GM18520 (cell line): ENCODE results near the gene AGO3.
A peak's percentile ranks its signal among the peaks of the same experiment; 100 is the strongest.
"Not testable (repeated sequence)": the region's sequence is repeated elsewhere in the genome, so short reads cannot be mapped to it uniquely, and the experiment has no call there.

Experiments
- ATAC-seq: cut with Tn5 transposase; IDR thresholded peaks from one replicate; pipeline ENCODE4 v1.9.1; 2021; ENCODE audit not compliant: unreplicated experiment

The AGO3 gene

GRCh38 chr1:35930593-35931445 is at the start of gene AGO3:
AGO3 (plus strand) TSS chr1:35931105; CDS start chr1:35931427, 322 bp downstream.
- peak; percentile 75 for ATAC-seq

DNA sequence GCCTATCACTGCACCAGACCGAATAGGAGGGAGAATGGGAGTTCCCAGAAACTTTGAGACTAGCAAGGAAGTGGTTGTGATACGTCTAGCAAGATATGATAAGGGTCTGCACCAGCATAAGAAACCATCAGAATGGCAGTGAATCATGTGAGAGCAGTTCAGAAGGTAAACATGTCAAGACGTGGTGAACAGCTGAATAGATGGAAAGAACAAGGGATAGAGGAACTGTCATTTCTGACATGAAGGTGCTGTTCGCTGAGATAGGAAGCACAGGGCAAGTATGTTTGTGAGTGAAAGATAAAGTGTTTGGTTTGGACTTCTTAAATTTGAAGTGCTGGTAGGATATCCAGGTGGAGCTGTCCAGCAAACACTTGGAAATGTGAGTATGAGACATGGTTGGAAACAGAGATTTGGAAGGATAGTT is 49.0 kb upstream of the AGO3 start:
- ATAC-seq, result no peak

GRCh38 chr1:35882586-35882944 is 48.3 kb upstream of the AGO3 start:
- ATAC-seq, result no peak

GRCh38 chr1:35882945-35883634 is 47.8 kb upstream of the AGO3 start, which contains the start of gene AGO1:
AGO1 (plus strand) TSS chr1:35883209; CDS start chr1:35883422, 213 bp downstream.
- ATAC-seq, result peak; percentile 86

GRCh38 chr1:35883635-35884101 is 47.2 kb upstream of the AGO3 start:
- no peak for ATAC-seq

DNA sequence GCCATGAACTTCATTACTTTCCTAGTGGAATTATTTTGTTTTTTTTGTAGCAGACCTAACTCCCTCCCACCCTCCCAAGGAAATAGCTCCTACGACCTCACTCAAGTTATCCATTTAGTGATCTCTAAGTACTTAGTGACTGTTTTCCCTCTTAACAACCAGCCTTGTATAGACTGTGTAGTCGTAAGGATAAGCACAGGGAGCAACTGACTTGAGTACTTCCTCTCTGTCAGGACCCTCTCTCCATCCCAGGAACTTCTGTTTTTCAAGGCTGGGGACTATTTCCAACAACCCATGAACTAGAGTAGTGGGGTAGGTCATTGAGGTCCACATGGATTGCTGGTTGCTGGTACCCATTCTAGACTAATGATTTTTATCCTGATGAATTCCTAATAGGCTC is 46.0 kb upstream of the AGO3 start:
- no peak for ATAC-seq

DNA sequence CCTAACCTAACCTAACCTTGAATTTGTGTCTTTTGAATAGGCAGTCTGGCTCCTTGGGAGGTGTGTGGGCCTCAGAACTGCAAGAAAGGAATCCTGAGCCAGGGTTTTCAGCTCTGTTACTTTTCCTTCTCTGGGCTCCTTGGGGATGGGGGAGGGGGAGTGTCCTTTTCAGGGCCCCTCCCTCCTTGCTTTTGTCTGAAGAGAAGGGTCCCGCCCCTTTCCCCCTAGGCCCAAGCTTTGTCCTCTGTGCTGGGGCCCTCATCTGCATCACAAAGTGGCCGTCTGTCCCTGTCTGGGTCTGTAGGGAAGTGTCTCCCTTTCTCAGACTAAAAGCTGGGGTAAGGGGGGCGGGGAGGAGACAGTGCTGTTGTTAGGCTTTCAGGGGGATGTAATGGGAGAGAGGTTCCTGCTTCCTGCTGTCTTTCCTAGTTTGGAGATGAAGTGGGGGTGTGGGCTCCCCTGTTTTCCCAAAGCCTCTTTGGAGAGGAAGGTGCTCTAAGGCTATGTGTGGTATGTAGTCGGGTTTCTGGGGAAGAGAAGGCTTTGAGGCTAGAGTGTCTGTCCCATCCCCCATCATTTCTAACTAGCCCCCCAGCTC is 44.8 kb upstream of the AGO3 start:
- no peak for ATAC-seq

DNA sequence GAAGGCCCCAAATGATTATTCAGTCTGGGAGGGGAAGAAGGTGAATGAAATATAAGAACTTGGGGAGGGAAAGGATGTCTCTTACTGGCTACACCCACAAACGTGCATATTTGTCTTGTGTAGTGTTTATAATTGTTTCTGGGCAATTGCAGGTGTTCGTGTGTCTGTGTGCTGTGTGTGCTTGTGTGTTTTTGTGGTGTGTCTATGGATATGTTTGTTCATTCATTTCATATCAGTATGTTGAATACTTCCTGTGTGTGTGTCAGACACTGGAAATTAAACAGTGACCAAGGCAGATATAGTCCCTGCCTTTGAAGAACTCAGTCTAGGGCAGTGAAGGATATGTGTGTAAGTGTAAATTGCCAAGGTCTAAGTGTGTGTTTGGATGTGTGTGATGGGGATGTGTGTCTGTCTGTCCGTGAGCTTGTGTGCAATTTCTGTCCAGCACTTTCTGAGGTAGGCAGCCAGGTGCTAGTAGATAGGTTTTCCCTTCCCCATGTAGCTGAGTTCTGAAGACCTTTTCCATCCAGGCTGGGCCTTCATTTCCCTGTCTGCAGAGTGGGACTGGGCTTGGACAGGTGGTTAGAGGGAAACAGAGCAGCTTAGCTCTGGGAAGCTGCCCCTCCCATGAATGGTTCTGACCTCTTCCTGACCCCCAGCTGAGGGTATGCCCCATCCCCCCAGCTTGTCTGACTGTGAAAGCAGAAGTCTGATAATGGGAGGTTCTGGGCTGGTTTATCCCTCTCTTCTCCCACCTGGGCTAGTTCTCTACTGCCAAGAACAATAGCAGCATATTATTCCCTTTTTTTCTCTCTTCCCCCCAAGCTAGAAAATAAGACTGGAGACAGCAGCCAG is 44.1 kb upstream of the AGO3 start:
- no peak for ATAC-seq

- ATAC-seq, result no peak
Observed at GRCh38 chr1:35887508-35887907, 43.4 kb upstream of the AGO3 start.

DNA sequence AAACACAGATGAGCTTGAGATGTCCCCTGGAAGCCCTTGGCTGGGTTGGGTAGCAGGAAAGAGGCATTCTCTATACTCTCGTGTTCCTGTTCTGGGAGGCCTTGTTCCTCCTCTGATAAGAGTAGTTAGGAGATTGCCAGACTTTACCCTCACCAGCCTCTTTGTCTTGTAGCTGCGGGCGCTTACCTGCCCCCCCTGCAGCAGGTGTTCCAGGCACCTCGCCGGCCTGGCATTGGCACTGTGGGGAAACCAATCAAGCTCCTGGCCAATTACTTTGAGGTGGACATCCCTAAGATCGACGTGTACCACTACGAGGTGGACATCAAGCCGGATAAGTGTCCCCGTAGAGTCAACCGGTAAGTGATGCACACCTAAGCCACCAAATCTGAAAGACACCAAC is 42.6 kb upstream of the AGO3 start:
- ATAC-seq, result no peak

GRCh38 chr1:35888981-35889380 is 41.9 kb upstream of the AGO3 start:
- ATAC-seq, result not testable (repeated sequence)

GRCh38 chr1:35893051-35893879 is 37.6 kb upstream of the AGO3 start:
- ATAC-seq, result no peak

DNA sequence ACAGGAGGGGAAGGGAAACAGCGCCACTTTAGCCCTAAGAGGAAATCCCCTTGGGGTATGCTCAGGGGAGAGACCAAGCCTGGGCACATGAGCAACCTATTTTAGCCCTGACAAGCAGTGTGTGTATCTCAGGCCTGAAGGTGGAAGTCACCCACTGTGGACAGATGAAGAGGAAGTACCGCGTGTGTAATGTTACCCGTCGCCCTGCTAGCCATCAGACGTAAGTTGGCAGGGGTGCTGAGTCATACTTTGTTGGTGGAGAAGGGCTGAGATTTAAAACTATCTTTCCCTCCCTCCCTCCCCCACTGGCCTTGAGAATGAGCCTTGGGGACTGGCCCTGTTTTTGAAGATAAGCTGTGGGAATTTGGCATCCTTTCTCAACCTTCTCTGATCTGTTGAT is 36.7 kb upstream of the AGO3 start:
- peak; percentile 80 for ATAC-seq

- no peak for ATAC-seq
Observed at GRCh38 chr1:35894656-35895055, 36.2 kb upstream of the AGO3 start.

DNA sequence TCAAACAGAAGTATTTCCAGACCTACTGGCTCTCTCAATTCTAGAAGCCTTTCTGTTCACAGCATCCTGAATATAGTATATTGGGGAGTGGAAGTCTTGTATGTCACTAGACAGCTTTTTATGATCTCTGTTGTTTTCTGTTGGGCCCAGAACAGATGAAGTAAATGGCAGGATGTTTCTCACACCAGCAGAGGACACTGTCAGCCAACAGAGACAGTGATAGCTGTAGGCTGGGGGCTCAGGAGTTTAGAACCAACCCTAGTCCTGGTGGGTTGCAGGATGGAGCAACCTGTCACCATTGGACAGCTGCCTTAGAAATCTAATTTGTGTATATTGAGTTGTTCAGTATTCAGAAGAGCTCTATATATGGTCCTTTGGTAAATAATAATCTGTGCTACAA is 31.0 kb upstream of the AGO3 start:
- no peak for ATAC-seq

- ATAC-seq, result no peak
Observed at GRCh38 chr1:35901235-35901634, 29.7 kb upstream of the AGO3 start.

- no peak for ATAC-seq
Observed at GRCh38 chr1:35902671-35903070, 28.2 kb upstream of the AGO3 start.

DNA sequence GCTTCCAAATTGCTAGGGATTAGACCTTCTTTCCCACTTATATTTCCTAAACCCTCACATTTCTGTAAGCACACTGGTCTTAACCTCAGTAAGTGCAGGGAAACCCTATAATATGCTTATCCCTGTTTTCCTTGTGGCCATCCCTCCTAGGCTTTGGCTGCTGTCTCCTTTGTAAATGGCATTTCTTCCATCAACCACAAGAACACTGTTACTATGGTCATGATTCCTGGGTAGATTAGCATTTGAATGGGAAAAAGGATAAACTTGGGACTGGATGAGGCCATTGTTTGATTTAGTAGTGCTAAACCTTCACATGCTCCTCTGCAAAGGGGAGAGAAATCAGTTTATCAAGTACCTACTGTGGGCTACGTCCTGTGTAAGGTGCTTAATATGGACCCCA is 16.2 kb upstream of the AGO3 start:
- ATAC-seq, result no peak

DNA sequence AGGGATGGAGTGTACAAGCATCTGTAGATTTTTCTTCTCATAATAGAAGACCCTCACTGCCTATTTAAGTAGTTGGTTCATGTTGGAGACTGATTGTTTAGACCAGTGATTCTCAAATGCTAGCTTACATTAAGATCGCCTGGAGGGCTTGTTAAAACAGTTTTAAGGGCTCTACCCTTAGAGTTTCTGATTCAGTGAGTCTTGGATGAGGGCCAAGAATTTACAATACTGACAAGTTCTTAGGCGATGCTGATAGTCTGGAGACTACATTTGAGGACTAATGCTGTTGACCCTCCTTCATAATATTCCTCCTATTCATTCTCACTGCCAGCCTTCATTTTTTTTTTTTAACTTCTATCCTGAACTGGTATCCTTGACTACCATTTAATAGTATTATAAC is 15.2 kb upstream of the AGO3 start:
- ATAC-seq, result no peak

GRCh38 chr1:35923791-35924221 is 7.1 kb upstream of the AGO3 start:
- ATAC-seq, result no peak
